CD4-positive, alpha-beta T cell treated with Interleukin-6 for 4 hours (primary cell): ENCODE measurements around the gene ADPRS.

ENCODE experiments used
- DNase-seq: peaks from one replicate; pipeline ENCODE4 v3.0.0-alpha.2; 2020; ENCODE audit warnings: mixed read lengths

Gene ADPRS, protein sequence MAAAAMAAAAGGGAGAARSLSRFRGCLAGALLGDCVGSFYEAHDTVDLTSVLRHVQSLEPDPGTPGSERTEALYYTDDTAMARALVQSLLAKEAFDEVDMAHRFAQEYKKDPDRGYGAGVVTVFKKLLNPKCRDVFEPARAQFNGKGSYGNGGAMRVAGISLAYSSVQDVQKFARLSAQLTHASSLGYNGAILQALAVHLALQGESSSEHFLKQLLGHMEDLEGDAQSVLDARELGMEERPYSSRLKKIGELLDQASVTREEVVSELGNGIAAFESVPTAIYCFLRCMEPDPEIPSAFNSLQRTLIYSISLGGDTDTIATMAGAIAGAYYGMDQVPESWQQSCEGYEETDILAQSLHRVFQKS

DNA sequence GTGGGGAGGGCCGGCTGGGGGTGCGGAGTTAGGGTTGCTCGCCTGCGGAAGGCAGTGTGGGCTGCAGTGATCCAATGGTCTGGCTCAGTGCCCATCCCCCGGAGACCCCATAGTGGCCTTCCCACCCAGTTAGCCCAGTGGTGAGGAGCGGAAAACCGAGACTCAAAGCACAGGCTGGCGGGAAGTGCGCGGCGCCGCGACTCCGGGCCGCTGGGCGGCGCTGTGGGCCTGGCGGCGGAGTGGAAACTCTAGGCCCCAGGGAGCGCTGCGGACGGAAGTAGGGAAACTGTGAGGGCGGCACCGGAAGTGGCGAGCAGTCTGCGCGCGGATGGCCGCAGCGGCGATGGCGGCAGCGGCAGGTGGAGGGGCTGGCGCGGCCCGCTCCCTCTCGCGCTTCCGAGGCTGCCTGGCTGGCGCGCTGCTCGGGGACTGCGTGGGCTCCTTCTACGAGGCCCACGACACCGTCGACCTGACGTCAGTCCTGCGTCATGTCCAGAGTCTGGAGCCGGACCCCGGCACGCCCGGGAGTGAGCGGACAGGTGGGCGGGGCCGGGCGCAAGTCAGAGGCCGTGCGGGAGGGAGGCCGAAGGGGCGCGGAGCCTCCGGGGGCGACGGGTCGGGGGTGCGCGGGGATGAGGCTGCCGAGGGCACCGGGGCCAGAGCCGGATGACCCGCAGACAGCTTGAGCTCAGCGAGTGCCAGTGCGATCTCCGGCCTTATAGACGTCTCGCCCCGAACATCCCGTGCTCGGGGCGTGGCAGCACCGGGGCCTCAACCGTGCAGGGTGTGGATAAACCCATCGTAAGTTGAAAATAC is at the start of gene ADPRS:
ADPRS (plus strand) TSS at position 316 of the 816 bp plus-strand sequence; CDS start at position 329, 13 bp downstream.
- peak; percentile 91 for DNase-seq

GRCh38 chr1:36040238-36040637 is 48.5 kb upstream of the ADPRS start:
- no peak for DNase-seq

- DNase-seq, result no peak
Measured at GRCh38 chr1:36051821-36052220, 36.9 kb upstream of the ADPRS start.

DNA sequence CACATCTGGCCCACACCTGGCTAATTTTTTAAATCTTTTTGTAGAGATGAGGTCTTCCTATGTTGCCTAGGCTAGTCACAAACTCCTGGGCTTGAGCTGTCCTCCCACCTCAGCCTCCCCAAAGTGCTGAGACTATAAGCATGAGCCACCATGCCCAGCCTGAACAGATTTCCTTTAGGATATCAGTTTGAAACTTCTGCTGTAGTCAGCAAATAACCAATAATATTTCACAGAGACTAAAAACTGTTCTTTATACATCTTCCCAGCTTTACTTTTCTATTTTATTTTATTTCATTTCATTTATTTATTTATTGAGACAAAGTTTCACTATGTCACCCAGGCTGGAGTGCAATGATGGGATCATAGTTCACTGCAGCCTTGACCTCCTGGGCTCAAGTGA is 34.7 kb upstream of the ADPRS start:
- DNase-seq, result no peak

GRCh38 chr1:36055706-36056105 is 33.0 kb upstream of the ADPRS start:
- DNase-seq, result no peak

DNA sequence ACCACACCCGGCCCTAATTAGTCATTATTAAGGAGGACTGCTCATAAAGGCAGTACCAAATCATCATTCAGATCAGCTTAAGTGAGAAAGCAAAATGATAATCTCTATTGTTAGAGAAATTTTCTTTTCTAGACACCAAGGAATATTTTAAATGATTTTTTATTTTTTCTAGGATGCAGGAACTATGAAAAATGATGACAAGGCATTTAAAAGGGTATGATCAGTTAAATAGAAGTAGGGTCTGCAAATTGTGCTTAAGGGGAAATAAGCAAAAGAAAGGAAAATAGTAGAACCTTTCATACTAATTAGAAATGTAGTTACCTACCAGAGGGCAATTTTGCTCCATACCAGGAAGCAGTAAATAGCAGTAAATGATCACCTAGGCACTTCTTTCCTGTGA is 26.4 kb upstream of the ADPRS start:
- DNase-seq, result no peak

GRCh38 chr1:36067871-36068270 is 20.8 kb upstream of the ADPRS start:
- no peak for DNase-seq

DNA sequence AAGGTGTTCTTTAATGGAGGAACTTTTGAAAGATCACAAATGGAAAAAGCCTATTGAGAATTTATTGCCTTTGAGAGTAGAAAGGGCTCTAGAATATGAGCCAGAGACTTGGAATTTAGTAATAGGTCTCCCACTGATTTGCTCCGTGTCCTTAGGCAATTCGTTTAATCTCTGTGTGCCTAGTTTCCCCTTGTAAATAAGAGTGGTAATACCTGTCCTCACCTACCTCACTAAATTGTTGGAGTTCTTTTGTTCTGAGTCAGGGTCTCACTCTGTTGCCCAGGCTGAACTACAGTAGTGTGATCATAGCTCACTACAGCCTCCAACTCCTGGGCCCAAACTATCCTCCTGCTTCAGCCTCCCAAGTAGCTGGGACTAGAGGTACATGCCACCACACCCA is 19.8 kb upstream of the ADPRS start:
- DNase-seq, result no peak

DNA sequence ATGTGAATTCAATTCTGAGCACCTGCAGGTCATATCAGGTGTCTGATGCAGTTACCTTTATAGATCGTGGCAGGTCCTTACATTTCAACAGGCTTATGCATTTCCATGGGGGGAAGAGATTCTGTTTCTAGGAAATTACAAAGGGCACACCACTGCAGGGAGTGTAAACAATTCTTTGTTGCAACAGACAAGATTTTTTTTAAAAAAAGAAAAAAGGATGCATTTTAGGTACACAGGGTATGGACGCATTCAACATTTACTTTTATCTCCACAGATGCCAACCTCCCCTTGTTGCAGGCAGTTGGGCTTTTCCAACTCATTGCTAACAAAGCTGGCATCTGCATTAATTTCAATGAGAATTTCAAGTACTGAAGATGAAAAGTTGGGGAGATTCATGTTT is 18.3 kb upstream of the ADPRS start:
- DNase-seq, result no peak

- no peak for DNase-seq
Measured at GRCh38 chr1:36076979-36077573, 11.6 kb upstream of the ADPRS start.

GRCh38 chr1:36080236-36080635 is 8.5 kb upstream of the ADPRS start:
- DNase-seq, result no peak

GRCh38 chr1:36080801-36081200 is 7.9 kb upstream of the ADPRS start:
- no peak for DNase-seq

- no peak for DNase-seq
Measured at GRCh38 chr1:36081926-36082485, 6.7 kb upstream of the ADPRS start.

DNA sequence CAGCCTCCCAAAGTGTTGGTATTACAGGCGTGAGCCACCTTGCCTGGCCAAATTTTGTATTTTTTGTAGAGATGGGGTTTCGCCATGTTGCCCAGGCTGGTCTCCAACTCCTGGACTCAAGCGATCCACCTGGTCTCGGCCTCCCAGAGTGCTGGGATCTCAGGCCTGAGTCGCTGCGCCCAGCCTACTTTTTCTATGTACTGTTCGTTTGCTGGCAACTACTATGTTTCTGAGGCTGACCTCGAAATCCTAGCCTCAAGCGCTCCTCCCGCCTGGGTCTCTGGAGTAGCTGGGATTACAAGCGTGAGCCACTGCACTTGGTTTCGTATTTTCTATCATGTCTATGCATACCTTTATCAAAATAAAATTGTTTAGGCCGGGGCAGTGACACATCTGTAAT is 5.5 kb upstream of the ADPRS start:
- no peak for DNase-seq

DNA sequence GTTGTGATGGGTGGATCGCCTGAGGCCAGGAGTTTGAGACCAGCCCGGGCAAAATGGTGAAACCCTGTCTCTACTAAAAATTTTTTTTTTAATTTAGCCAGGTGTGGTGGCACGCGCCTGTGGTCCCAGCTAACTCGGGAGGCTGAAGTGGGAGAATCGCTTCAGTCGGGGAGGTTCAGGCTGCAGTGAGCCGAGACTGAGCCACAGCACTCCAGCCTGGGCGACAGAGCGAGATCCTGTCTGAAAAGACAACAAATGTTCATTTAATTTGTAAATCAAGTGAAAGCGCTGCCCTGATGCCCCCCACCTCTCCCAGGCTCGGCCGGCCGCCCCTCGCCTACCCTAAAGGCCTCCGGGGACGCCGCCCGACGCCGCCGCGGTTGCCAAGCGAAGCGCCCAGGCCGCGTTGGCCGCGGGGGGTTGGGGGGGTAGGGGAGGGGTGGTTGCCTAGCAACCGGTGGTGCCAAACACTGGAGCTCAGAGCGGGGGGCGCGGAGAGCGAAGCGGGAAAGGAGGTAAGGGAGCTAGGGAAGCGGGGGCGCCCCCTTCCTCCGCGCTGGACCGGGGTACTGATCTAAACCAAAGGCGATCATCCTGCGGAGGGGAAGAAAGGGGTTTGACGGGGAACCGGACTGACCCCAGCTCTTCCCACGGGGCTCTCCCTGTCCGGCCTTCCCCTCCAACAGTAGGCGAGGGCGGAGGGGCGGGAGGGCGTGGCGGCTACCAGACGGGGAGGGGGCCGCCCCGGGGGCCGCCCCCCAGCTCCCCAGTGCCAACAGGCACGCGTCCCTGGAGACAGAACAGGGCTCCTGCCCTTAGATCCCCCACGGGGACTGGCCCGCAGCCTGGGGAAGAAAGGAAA is 4.8 kb upstream of the ADPRS start, which contains the start of gene TEKT2:
TEKT2 (plus strand) TSS at position 460 of the 862 bp plus-strand sequence. CDS start 828 bp downstream, outside the sequence.
- DNase-seq, result no peak

GRCh38 chr1:36084497-36085115 is 4.1 kb upstream of the ADPRS start:
- no peak for DNase-seq

GRCh38 chr1:36085126-36085525 is 3.6 kb upstream of the ADPRS start:
- no peak for DNase-seq

DNA sequence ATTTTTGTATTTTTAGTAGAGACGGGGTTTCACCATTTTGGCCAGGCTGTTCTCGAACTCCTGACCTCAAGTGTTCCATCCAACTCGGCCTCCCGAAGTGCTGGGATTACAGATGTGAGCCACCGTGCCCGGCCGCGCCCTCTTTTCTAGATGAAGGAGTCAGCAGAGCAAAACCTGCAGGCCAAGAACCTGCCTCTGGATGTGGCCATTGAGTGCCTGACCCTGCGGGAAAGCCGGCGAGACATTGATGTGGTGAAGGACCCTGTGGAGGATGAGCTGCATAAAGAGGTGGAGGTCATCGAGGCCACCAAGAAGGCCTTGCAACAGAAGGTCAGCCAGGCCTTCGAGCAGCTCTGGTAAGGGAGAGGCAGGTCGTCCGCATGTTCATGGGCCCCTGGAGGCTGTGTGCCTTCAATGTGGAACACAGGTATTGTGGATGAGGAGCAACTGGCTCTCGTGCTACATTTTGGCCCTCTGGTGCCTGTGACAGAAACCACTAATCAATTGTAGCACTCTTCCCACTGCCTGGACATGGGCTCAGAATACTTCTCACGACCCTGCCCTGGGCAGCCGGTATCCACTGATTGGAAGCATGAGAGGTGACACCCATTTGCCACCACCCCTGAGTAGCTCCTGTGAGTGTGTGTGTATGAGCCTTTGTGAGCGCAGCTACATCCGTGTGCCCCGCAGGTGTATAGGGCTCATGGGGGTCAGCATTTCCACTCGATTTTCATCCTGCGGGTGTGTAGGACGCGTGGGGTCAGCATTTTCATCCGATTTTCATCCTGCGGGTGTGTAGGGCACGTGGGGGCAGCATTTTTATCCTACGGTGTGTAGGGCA is 2.8 kb upstream of the ADPRS start:
- no peak for DNase-seq

- DNase-seq, result no peak
Measured at GRCh38 chr1:36086529-36087232, 2.0 kb upstream of the ADPRS start.
